Trophoblast cell (in vitro differentiated cells and primary cell): ENCODE results near the gene APBA1.

Experiments
- DNase-seq, 2 donors: peaks; one replicate each; pipeline ENCODE4 v3.0.0-alpha.2; 2016
- H2AFZ ChIP-seq: 2 replicates; pipeline ENCODE4 v1.6.1; 2013; ENCODE audit warnings: low read length, moderate library complexity, mild to moderate bottlenecking; ENCODE audit not compliant: insufficient read depth, poor library complexity
- H2AK5ac ChIP-seq: 2 replicates; pipeline ENCODE4 v1.6.1; 2013; ENCODE audit warnings: mild to moderate bottlenecking, low read length
- H2BK120ac ChIP-seq: 2 replicates; pipeline ENCODE4 v1.6.1; 2013; ENCODE audit warnings: low read length, mild to moderate bottlenecking, moderate library complexity; ENCODE audit not compliant: insufficient read depth, poor library complexity
- H2BK12ac ChIP-seq: 2 replicates; pipeline ENCODE4 v1.6.1; 2013; ENCODE audit warnings: mild to moderate bottlenecking, low read length, moderate library complexity
- H2BK5ac ChIP-seq: 2 replicates; pipeline ENCODE4 v1.6.1; 2013; ENCODE audit warnings: low read length, low read depth, moderate library complexity, mild to moderate bottlenecking; ENCODE audit not compliant: poor library complexity
- H3K14ac ChIP-seq: 2 replicates; pipeline ENCODE4 v1.6.1; 2013; ENCODE audit warnings: mild to moderate bottlenecking, low read length
- H3K18ac ChIP-seq: 2 replicates; pipeline ENCODE4 v1.6.1; 2013; ENCODE audit warnings: mild to moderate bottlenecking, low read length
- H3K23ac ChIP-seq: 2 replicates; pipeline ENCODE4 v1.6.1; 2013; ENCODE audit warnings: low read length
- H3K27ac ChIP-seq: 2 replicates; pipeline ENCODE4 v1.5.1; 2013; ENCODE audit warnings: low read depth, mild to moderate bottlenecking, inconsistent platforms, low read length, moderate library complexity
- H3K27me3 ChIP-seq: 2 replicates; pipeline ENCODE4 v1.6.1; 2013; ENCODE audit warnings: inconsistent platforms, mild to moderate bottlenecking, low read length, moderate library complexity; ENCODE audit not compliant: insufficient read depth
- H3K36me3 ChIP-seq, 2 experiments: 1 replicate in 1 of 2; 2 replicates in 1 of 2; pipeline ENCODE4 v1.6.1; 2013; ENCODE audit warnings: low read length in 2 of 2, mild to moderate bottlenecking in 2 of 2, moderate library complexity in 1 of 2; ENCODE audit not compliant: insufficient read depth in 2 of 2, control insufficient read depth in 1 of 2
- H3K4ac ChIP-seq: 2 replicates; pipeline ENCODE4 v1.6.1; 2013; ENCODE audit warnings: low read depth, mild to moderate bottlenecking, low read length, moderate library complexity
- H3K4me1 ChIP-seq, 2 experiments: 1 replicate in 1 of 2; 2 replicates in 1 of 2; pipeline ENCODE4 v1.6.1; 2013; ENCODE audit warnings: low read length in 2 of 2, mild to moderate bottlenecking in 2 of 2, moderate library complexity in 1 of 2; ENCODE audit not compliant: insufficient read depth in 2 of 2, control insufficient read depth in 1 of 2
- H3K4me2 ChIP-seq: 2 replicates; pipeline ENCODE4 v1.6.1; 2013; ENCODE audit warnings: inconsistent platforms, mild to moderate bottlenecking, low read length, moderate library complexity
- H3K4me3 ChIP-seq: 2 replicates; pipeline ENCODE4 v1.5.1; 2013; ENCODE audit warnings: mild to moderate bottlenecking, low read depth, low read length, inconsistent platforms
- H3K79me1 ChIP-seq: one replicate; pipeline ENCODE4 v1.6.1; 2013; ENCODE audit warnings: low read length
- H3K79me2 ChIP-seq: 2 replicates; pipeline ENCODE4 v1.6.1; 2013; ENCODE audit warnings: low read length, mild to moderate bottlenecking; ENCODE audit not compliant: control insufficient read depth, insufficient read depth, poor library complexity
- H3K9ac ChIP-seq: 2 replicates; pipeline ENCODE4 v1.6.1; 2013; ENCODE audit warnings: mild to moderate bottlenecking, low read length
- H3K9me3 ChIP-seq: 2 replicates; pipeline ENCODE4 v1.6.1; 2013; ENCODE audit warnings: low read depth, mild to moderate bottlenecking, control low read depth, inconsistent platforms, low read length; ENCODE audit not compliant: insufficient read depth
- H4K12ac ChIP-seq: 2 replicates; pipeline ENCODE4 v1.6.1; 2013; ENCODE audit warnings: low read depth, mild to moderate bottlenecking, low read length, moderate library complexity
- H4K8ac ChIP-seq: 2 replicates; pipeline ENCODE4 v1.6.1; 2013; ENCODE audit warnings: low read depth, mild to moderate bottlenecking, low read length, moderate library complexity
- H4K91ac ChIP-seq: one replicate; pipeline ENCODE4 v1.6.1; 2013; ENCODE audit warnings: low read depth, mild to moderate bottlenecking, low read length, moderate library complexity
- WGBS: extraction: QIAGEN DNeasy Blood & Tissue Kit; methylation state at CpG from one replicate; pipeline ENCODE4 v1.1.7; 2013; ENCODE audit warnings: missing lambda C conversion rate; ENCODE audit not compliant: insufficient read length, insufficient coverage; ENCODE audit errors: extremely low coverage; 5-methylcytosine and 5-hydroxymethylcytosine counted together

The APBA1 gene

GRCh38 chr9:69460012-69460411 is 212.2 kb downstream of the APBA1 start:
- Histone ChIP-seq H2AK5ac (no peak overlapping the region), H3K79me2 (no peaks in the 10 kb centered on the region), H3K4me2 (no peak overlapping the region), H3K4ac (no peak overlapping the region), H3K79me1 (no peaks in the 10 kb centered on the region), H3K4me3 (no peak overlapping the region), H3K27me3 (no peaks in the 10 kb centered on the region), H4K91ac (no peak overlapping the region), H4K12ac (no peak overlapping the region), H2AFZ (no peak overlapping the region), H3K18ac (no peak overlapping the region), H3K4me1 (no peaks in the 10 kb centered on the region), H4K8ac (no peak overlapping the region), H3K36me3 (no peaks in the 10 kb centered on the region), H2BK12ac (no peak overlapping the region), H3K9me3 (no peaks in the 10 kb centered on the region), H3K14ac (no peak overlapping the region), H3K23ac (no peak overlapping the region), H3K9ac (no peak overlapping the region), H2BK5ac (no peak overlapping the region), H3K27ac (no peak overlapping the region), H2BK120ac (no peak overlapping the region)
- WGBS = no CpG with 5 or more reads among the region's 5 CpGs
- no peak for DNase-seq

- Histone ChIP-seq H3K4me1 (no peaks in the 10 kb centered on the region), H2AK5ac (no peak overlapping the region), H3K4me2 (no peak overlapping the region), H3K23ac (no peak overlapping the region), H2BK120ac (no peak overlapping the region), H3K14ac (no peak overlapping the region), H2BK5ac (no peak overlapping the region), H2AFZ (no peak overlapping the region), H3K79me1 (no peaks in the 10 kb centered on the region), H3K36me3 (no peaks in the 10 kb centered on the region), H3K27me3 (no peaks in the 10 kb centered on the region), H3K9ac (no peak overlapping the region), H3K79me2 (no peaks in the 10 kb centered on the region), H3K18ac (no peak overlapping the region), H4K91ac (no peak overlapping the region), H4K12ac (no peak overlapping the region), H3K27ac (no peak overlapping the region), H4K8ac (no peak overlapping the region), H3K4ac (no peak overlapping the region), H3K4me3 (no peak overlapping the region), H3K9me3 (no peaks in the 10 kb centered on the region), H2BK12ac (no peak overlapping the region)
- no peak for DNase-seq
- no CpG with 5 or more reads among the region's 3 CpGs for WGBS
Observed at GRCh38 chr9:69458176-69458575, 214.0 kb downstream of the APBA1 start.

- Histone ChIP-seq H3K4me3 (no peak overlapping the region), H3K27me3 (no peaks in the 10 kb centered on the region), H3K36me3 (no peaks in the 10 kb centered on the region), H3K9ac (no peak overlapping the region), H3K79me2 (no peaks in the 10 kb centered on the region), H3K18ac (no peak overlapping the region), H2BK5ac (no peak overlapping the region), H3K4ac (no peak overlapping the region), H4K8ac (no peak overlapping the region), H3K9me3 (no peaks in the 10 kb centered on the region), H2BK120ac (no peak overlapping the region), H4K91ac (no peak overlapping the region), H4K12ac (no peak overlapping the region), H2AFZ (no peak overlapping the region), H3K23ac (no peak overlapping the region), H3K27ac (no peak overlapping the region), H3K14ac (no peak overlapping the region), H2AK5ac (no peak overlapping the region), H3K4me1 (peaks cover 0 to 7% of the 10 kb centered on the region in 2 experiments), H3K4me2 (no peak overlapping the region), H3K79me1 (no peaks in the 10 kb centered on the region), H2BK12ac (no peak overlapping the region)
- no CpG with 5 or more reads among the region's 15 CpGs for WGBS
- DNase-seq = no peak
Observed at GRCh38 chr9:69456201-69456600, 216.0 kb downstream of the APBA1 start.

- H2BK5ac ChIP-seq = no peak overlapping the region
- H3K79me2 ChIP-seq = no peaks in the 10 kb centered on the region
- H3K9ac ChIP-seq = no peak overlapping the region
- no peak overlapping the region for H4K91ac ChIP-seq
- H2AK5ac ChIP-seq = no peak overlapping the region
- H3K23ac ChIP-seq = no peak overlapping the region
- no peak overlapping the region for H3K18ac ChIP-seq
- no peaks in the 10 kb centered on the region for H3K36me3 ChIP-seq
- no peak overlapping the region for H3K4ac ChIP-seq
- H3K27me3 ChIP-seq = no peaks in the 10 kb centered on the region
- H2BK120ac ChIP-seq = no peak overlapping the region
- no peak overlapping the region for H3K14ac ChIP-seq
- no peaks in the 10 kb centered on the region for H3K79me1 ChIP-seq
- H3K27ac ChIP-seq = no peak overlapping the region
- H4K12ac ChIP-seq = no peak overlapping the region
- H3K4me1 ChIP-seq = peaks cover 0 to 7% of the 10 kb centered on the region in 2 experiments
- no peak overlapping the region for H2BK12ac ChIP-seq
- no peak overlapping the region for H3K4me2 ChIP-seq
- no peak for DNase-seq
- no peak overlapping the region for H3K4me3 ChIP-seq
- H2AFZ ChIP-seq = no peak overlapping the region
- WGBS = no CpG with 5 or more reads among the region's 2 CpGs
- H4K8ac ChIP-seq = no peak overlapping the region
- no peaks in the 10 kb centered on the region for H3K9me3 ChIP-seq
Observed at GRCh38 chr9:69455311-69455710, 216.9 kb downstream of the APBA1 start.
